ENCODE results near the gene TCERG1L.
"Not testable (repeated sequence)": the region's sequence is repeated elsewhere in the genome, so short reads cannot be mapped to it uniquely, and the experiment has no call there.

Gene TCERG1L

DNA sequence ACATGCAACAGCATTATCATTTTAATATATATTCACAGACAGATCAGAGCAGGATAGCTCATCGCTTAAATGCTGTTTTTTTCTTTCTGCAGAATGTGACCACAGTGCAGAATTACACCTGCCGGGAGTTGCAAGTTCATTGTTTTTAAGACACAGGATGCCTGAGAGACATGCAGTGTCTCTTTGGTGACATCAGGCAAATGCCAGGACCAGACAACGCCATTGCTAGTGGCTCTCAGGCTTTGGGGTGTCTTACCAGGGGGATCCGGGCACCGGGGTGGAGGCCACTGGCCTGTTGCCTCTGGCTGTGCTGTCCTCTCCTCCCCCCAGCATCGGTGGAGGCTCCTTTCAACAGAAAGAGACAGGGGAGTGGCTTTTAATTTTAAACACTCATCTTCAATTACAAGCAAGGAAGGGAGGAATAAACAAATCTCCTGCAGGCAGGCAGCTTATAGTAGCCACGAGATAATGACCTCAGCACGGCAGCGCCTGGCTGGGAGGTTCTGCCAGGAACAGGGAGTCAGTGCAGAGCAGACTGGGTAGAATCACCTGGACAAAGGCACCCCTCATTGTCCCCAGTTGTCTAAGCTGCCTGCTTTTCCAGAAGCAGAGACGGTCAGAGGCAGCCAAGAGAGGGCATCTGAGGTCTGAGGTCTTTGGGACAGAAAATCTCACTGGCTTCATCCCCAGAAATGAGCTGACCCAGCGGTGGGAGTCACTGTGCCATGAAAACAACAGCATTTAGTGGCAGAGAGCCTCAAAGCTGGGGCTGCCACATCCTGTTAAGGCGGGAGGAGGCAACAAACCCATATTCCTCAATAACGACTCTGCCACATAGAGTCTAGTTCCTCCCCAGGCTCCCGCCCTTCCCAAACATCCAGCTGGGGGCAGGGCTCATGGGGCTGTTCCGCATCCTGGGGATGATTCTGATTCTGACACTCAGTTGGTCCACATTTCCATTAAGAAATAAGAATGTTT lies 148.4 kb downstream of the TCERG1L start:
- DNase-seq (ENCODE audit: low read depth): no peak

GRCh38 chr10:131162211-131162610 lies 149.3 kb downstream of the TCERG1L start:
- no peak for DNase-seq (ENCODE audit: low read depth)

DNA sequence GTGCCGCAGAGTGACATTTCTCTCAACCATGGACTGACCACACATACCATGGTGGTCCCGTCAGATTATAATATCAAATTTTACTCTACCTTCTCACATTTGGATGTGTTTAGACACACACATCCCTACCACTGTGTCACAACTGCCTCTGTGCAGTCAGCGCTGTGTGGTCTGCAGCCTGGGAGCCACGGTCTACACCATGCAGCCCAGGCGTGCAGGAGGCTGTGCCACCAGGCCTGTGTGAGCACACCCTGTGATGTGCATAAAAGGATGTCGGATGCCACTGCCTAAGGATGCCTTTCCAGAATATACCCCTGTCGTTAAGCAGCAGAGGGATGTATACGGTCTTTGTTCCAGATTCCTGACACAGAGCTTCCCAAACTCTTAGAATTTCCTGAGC lies 150.4 kb downstream of the TCERG1L start:
- DNase-seq (ENCODE audit: low read depth): no peak

GRCh38 chr10:131160219-131160875 lies 151.2 kb downstream of the TCERG1L start:
- no peak for DNase-seq (ENCODE audit: low read depth)

- DNase-seq (ENCODE audit: low read depth): no peak
Measured at GRCh38 chr10:131159771-131160170, 151.8 kb downstream of the TCERG1L start.

DNA sequence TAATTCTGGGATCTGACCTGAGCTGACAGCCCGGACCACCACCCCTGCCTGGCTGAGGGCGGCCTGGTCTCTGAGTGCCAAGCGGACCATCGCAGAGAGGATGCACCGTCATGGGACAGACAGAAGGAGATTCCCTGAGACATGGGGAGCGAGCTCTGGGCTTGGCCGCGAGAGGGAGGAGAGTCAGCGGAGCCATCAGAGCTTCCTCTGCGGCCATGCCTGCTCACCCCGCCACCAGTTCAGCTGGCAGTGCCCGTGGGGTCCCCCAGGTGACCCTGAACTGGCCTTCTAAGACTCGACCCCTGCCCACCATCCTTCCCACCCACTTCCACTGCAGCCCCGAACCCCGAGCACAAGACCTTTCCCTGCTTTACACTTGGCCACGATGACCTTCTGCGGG lies 152.8 kb downstream of the TCERG1L start:
- DNase-seq (ENCODE audit: low read depth): no peak

DNA sequence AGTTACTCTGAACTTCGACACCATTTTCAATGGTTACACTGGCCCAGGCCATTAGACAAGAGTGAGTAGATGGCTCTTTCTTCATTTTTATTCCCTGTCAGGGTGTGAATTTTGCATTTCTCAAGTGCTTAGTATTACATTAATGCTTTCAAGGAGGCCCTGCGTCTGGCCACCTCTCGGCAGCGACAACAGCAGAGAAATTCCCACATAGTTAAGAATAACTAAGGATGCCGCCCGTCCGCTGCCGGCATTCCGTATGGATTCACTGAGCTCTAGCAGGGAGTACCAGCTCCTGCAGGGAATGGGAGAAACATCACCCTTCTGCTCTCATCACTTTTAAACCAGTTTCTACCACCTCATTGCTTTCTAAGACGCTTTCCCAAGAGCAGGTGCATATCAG lies 153.6 kb downstream of the TCERG1L start:
- no peak for DNase-seq (ENCODE audit: low read depth)

GRCh38 chr10:131155876-131156230 lies 155.7 kb downstream of the TCERG1L start:
- DNase-seq (ENCODE audit: low read depth): no peak

- DNase-seq (ENCODE audit: low read depth): no peak
Measured at GRCh38 chr10:131155218-131155875, 156.2 kb downstream of the TCERG1L start.

GRCh38 chr10:131154306-131155025 lies 157.1 kb downstream of the TCERG1L start:
- no peak for DNase-seq (ENCODE audit: low read depth)

DNA sequence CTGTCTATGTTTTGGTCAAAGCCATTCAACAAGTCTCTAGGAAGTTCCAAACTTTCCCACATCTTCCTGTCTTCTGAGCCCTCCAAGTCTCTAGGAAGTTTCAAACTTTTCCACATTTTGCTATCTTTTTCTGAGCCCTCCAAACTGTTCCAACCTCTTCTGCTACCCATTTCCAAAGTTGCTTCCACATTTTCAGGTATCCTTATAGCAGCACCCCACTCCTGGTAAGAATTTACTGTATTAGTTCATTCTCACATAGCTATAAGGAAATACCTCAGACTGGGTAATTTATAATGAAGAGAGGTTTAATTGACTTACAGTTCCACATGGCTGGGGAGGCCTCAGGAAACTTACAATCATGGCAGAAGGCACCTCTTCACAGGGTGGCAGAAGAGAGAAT lies 159.1 kb downstream of the TCERG1L start:
- DNase-seq (ENCODE audit: low read depth): not testable (repeated sequence)

GRCh38 chr10:131150126-131150525 lies 161.4 kb downstream of the TCERG1L start:
- DNase-seq (ENCODE audit: low read depth): no peak

- DNase-seq (ENCODE audit: low read depth): no peak
Measured at GRCh38 chr10:131149586-131149985, 161.9 kb downstream of the TCERG1L start.

- DNase-seq (ENCODE audit: low read depth): no peak
Measured at GRCh38 chr10:131149111-131149510, 162.4 kb downstream of the TCERG1L start.

- DNase-seq (ENCODE audit: low read depth): no peak
Measured at GRCh38 chr10:131148270-131148669, 163.3 kb downstream of the TCERG1L start.

- no peak for DNase-seq (ENCODE audit: low read depth)
Measured at GRCh38 chr10:131147301-131147975, 164.1 kb downstream of the TCERG1L start.

GRCh38 chr10:131146790-131147189 lies 164.7 kb downstream of the TCERG1L start:
- no peak for DNase-seq (ENCODE audit: low read depth)

- DNase-seq (ENCODE audit: low read depth): no peak
Measured at GRCh38 chr10:131145756-131146155, 165.8 kb downstream of the TCERG1L start.

- no peak for DNase-seq (ENCODE audit: low read depth)
Measured at GRCh38 chr10:131144711-131145375, 166.7 kb downstream of the TCERG1L start.

GRCh38 chr10:131144196-131144595 lies 167.3 kb downstream of the TCERG1L start:
- DNase-seq (ENCODE audit: low read depth): no peak
